Thymus (tissue), 11 donors: Measurements from ENCODE around the gene C16orf89. TPM values are rescaled to one million over a fixed set of nuclear protein-coding genes. Genes with fewer than 3 reads are reported as not detected.

Source experiments
- DNase-seq, 9 donors: peaks; one replicate each; pipeline ENCODE4 v3.0.0-alpha.2; 2013; ENCODE audit warnings: low spot score in 9 of 9, low read depth in 6 of 9, missing footprints in 1 of 9
- H3K27ac ChIP-seq, 2 donors: one replicate each; pipeline ENCODE4 v1.5.1; 2013; ENCODE audit warnings: control low read depth in 1 of 2, low read depth in 1 of 2, low read length in 1 of 2, mild to moderate bottlenecking in 1 of 2, moderate library complexity in 1 of 2
- H3K27me3 ChIP-seq, 2 donors: one replicate each; pipeline ENCODE4 v1.5.1; 2013; ENCODE audit warnings: low read length in 1 of 2; ENCODE audit not compliant: control insufficient read depth in 2 of 2, insufficient read depth in 1 of 2
- H3K36me3 ChIP-seq, 2 donors: one replicate each; pipeline ENCODE4 v1.5.1; 2013; ENCODE audit warnings: low read length in 1 of 2, mild to moderate bottlenecking in 1 of 2, moderate library complexity in 1 of 2; ENCODE audit not compliant: control insufficient read depth in 2 of 2, insufficient read depth in 2 of 2
- H3K4me1 ChIP-seq, 2 donors: one replicate each; pipeline ENCODE4 v1.5.1; 2013; ENCODE audit warnings: low read length in 2 of 2; ENCODE audit not compliant: control insufficient read depth in 2 of 2, insufficient read depth in 2 of 2
- H3K4me3 ChIP-seq, 2 donors: one replicate each; pipeline ENCODE4 v1.5.1; 2013; ENCODE audit warnings: low read length in 2 of 2, control low read depth in 1 of 2, mild to moderate bottlenecking in 1 of 2
- H3K9me3 ChIP-seq, 2 donors: one replicate each; pipeline ENCODE4 v1.5.1; 2013; ENCODE audit warnings: low read length in 1 of 2, mild to moderate bottlenecking in 1 of 2; ENCODE audit not compliant: control insufficient read depth in 2 of 2, insufficient read depth in 1 of 2
- WGBS: extraction: QIAGEN DNeasy Blood & Tissue Kit; methylation state at CpG from one replicate; pipeline ENCODE4 v1.1.7; 2013; 5-methylcytosine and 5-hydroxymethylcytosine counted together
- polyA plus RNA-seq: library from polyadenylated mRNA; stranded (reverse); fragments of 200-250 nt; gene quantifications from one replicate; pipeline ENCODE4 v1.2.3, GENCODE V29; 2013
- total RNA-seq: library from RNA; stranded (reverse); fragments of 120-200 nt; gene quantifications from one replicate; pipeline ENCODE4 v1.2.4, GENCODE V29; 2013
- donor health status: healthy.

The C16orf89 gene
- total and polyA plus RNA-seq, 2 donors, result 0.71 to 1.4 TPM

GRCh38 chr16:5030251-5030870 is 35.4 kb downstream of the C16orf89 start:
- 90% methylated on average over 12 of the region's 12 CpGs for whole genome bisulfite sequencing
- H3K4me1 ChIP-seq, result peaks cover 14% of the 10 kb centered on the region in 2 donors
- DNase-seq, result no peak
- H3K27me3 ChIP-seq, result peaks cover 0 to 4% of the 10 kb centered on the region in 2 donors
- H3K4me3 ChIP-seq, result no peak overlapping the region
- peaks cover 0 to 21% of the 10 kb centered on the region in 2 donors for H3K36me3 ChIP-seq
- H3K27ac ChIP-seq, result no peak overlapping the region
- H3K9me3 ChIP-seq, result no peaks in the 10 kb centered on the region

- Histone ChIP-seq H3K27me3 (peaks cover 0 to 4% of the 10 kb centered on the region in 2 donors), H3K27ac (no peak overlapping the region), H3K4me1 (peaks cover 8% of the 10 kb centered on the region in 2 donors), H3K4me3 (no peak overlapping the region), H3K36me3 (peaks cover 0 to 24% of the 10 kb centered on the region in 2 donors), H3K9me3 (no peaks in the 10 kb centered on the region)
- WGBS, result 97% methylated on average over 18 of the region's 18 CpGs
- no peak for DNase-seq
These were observed 36.7 kb downstream of the C16orf89 start for GRCh38 chr16:5028950-5029475.

GRCh38 chr16:5027575-5028235 is 38.1 kb downstream of the C16orf89 start:
- H3K27ac ChIP-seq, result no peak overlapping the region
- peaks cover 0 to 24% of the 10 kb centered on the region in 2 donors for H3K36me3 ChIP-seq
- H3K9me3 ChIP-seq, result no peaks in the 10 kb centered on the region
- H3K4me3 ChIP-seq, result no peak overlapping the region
- no peaks in the 10 kb centered on the region for H3K27me3 ChIP-seq
- no peak for DNase-seq
- 99% methylated on average over 32 of the region's 32 CpGs for WGBS
- H3K4me1 ChIP-seq, result peaks cover 1 to 2% of the 10 kb centered on the region in 2 donors

- Histone ChIP-seq H3K4me3 (no peak overlapping the region), H3K4me1 (no peaks in the 10 kb centered on the region), H3K27me3 (no peaks in the 10 kb centered on the region), H3K9me3 (no peaks in the 10 kb centered on the region), H3K27ac (no peak overlapping the region), H3K36me3 (peaks cover 0 to 24% of the 10 kb centered on the region in 2 donors)
- no peak for DNase-seq
- 95% methylated on average over 7 of the region's 7 CpGs for WGBS
These were observed 38.7 kb downstream of the C16orf89 start for GRCh38 chr16:5027086-5027485.

- no peaks in the 10 kb centered on the region for H3K4me1 ChIP-seq
- H3K27me3 ChIP-seq, result no peaks in the 10 kb centered on the region
- 98% methylated on average over 8 of the region's 8 CpGs for WGBS
- no peak overlapping the region for H3K27ac ChIP-seq
- H3K4me3 ChIP-seq, result no peak overlapping the region
- no peak for DNase-seq
- H3K9me3 ChIP-seq, result no peaks in the 10 kb centered on the region
- peaks cover 0 to 24% of the 10 kb centered on the region in 2 donors for H3K36me3 ChIP-seq
These were observed 39.1 kb downstream of the C16orf89 start for GRCh38 chr16:5026664-5027063.

GRCh38 chr16:5025171-5025632 is 40.6 kb downstream of the C16orf89 start:
- no peak overlapping the region for H3K4me3 ChIP-seq
- 74% methylated on average over 17 of the region's 17 CpGs for WGBS

GRCh38 chr16:5024632-5025031 is 41.1 kb downstream of the C16orf89 start:
- DNase-seq, result no peak

More at GRCh38 chr16:5025171-5025632, 40.6 kb downstream of the C16orf89 start:
- DNase-seq, result no peak
- Histone ChIP-seq H3K27ac (no peak overlapping the region), H3K27me3 (no peaks in the 10 kb centered on the region), H3K9me3 (no peaks in the 10 kb centered on the region), H3K4me1 (no peaks in the 10 kb centered on the region), H3K36me3 (peaks cover 0 to 24% of the 10 kb centered on the region in 2 donors)

DNA sequence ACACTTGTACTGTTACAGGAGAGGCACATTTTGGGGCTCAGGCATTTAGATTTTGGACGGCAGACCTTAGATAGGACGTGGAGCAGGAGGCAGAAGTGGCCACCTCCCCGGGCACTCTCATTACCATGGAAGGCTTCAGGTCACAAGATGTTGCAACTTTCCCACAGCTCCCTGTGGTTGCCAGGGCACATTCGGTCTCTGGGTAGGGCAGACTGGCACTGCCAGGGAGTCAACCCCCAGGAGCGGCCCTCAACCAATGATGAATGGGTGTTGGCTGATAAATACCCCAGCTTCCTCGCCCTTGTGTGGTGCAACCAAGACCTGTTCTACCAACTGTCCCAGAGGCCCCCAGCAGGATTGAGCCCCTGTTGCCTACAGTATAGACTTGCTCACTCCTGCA is 43.2 kb downstream of the C16orf89 start:
- Histone ChIP-seq H3K27ac (no peak overlapping the region), H3K27me3 (no peaks in the 10 kb centered on the region), H3K4me1 (no peaks in the 10 kb centered on the region), H3K36me3 (peaks cover 0 to 9% of the 10 kb centered on the region in 2 donors), H3K9me3 (no peaks in the 10 kb centered on the region), H3K4me3 (no peak overlapping the region)
- DNase-seq, result no peak
- 95% methylated on average over 6 of the region's 6 CpGs for WGBS

More at GRCh38 chr16:5024632-5025031, 41.1 kb downstream of the C16orf89 start:
- no peaks in the 10 kb centered on the region for H3K9me3 ChIP-seq
- H3K27me3 ChIP-seq, result no peaks in the 10 kb centered on the region
- no peaks in the 10 kb centered on the region for H3K4me1 ChIP-seq
- H3K27ac ChIP-seq, result no peak overlapping the region
- WGBS, result 85% methylated on average over 4 of the region's 4 CpGs
- no peak overlapping the region for H3K4me3 ChIP-seq
- H3K36me3 ChIP-seq, result peaks cover 0 to 24% of the 10 kb centered on the region in 2 donors

DNA sequence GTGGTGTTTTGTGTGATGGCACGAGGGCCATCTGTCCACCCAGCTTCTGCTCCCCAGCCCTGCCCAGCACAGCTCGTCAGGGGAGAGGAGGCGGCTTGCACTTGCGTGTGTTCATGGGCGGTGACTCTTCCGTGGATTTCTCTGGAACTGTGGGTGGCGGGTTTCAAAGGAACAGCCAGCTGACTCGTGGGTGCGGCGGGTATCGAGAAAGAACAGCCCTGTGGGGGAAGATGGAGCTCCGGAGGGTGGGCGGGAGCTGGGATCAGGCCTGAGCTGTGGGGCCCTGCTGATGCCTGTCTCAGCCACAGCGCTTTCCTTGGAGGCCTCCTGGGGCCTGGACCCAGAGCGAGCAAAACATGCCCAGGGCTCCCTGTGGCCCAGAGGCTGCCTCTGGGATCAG is 45.2 kb downstream of the C16orf89 start:
- H3K27me3 ChIP-seq, result no peaks in the 10 kb centered on the region
- no peak overlapping the region for H3K4me3 ChIP-seq
- peaks cover 0 to 5% of the 10 kb centered on the region in 2 donors for H3K36me3 ChIP-seq
- 85% methylated on average over 15 of the region's 15 CpGs for WGBS
- no peaks in the 10 kb centered on the region for H3K9me3 ChIP-seq
- no peaks in the 10 kb centered on the region for H3K4me1 ChIP-seq
- no peak overlapping the region for H3K27ac ChIP-seq
- no peak for DNase-seq
